ENCODE measurements around the gene OVOL1. TPM values are rescaled to one million over a fixed set of nuclear protein-coding genes. Genes with fewer than 3 reads are reported as not detected.

Gene OVOL1
- total RNA-seq, 1 experiment from 2014 or later: 17.1 TPM

GRCh38 chr11:65802841-65803240 is 16.0 kb downstream of the OVOL1 start:
- Histone ChIP-seq H3K79me2 (ENCODE audit: low read length) (no peaks in the 10 kb centered on the region), H3K4me3 (ENCODE audit: low read length) (no peak overlapping the region), H3K9ac (ENCODE audit: low read length) (no peak overlapping the region), H3K4me1 (ENCODE audit: insufficient read depth, low read length) (no peaks in the 10 kb centered on the region), H3K4me2 (ENCODE audit: low read length) (no peak overlapping the region), H3K9me3 (ENCODE audit: low read length) (no peaks in the 10 kb centered on the region), H3K36me3 (ENCODE audit: low read depth, low read length) (no peaks in the 10 kb centered on the region), H3K9me2 (replicated peaks; ENCODE audit: low read length) (no peaks in the 10 kb centered on the region), H3F3A (ENCODE audit: low read length, unreplicated experiment) (no peaks in the 10 kb centered on the region), H4K20me1 (ENCODE audit: low read length) (no peaks in the 10 kb centered on the region), H3K27ac (ENCODE audit: low read length) (no peak overlapping the region), H3K27me3 (ENCODE audit: low read length) (no peaks in the 10 kb centered on the region), H2AFZ (ENCODE audit: low read length) (no peak overlapping the region)
- ATAC-seq (no peak), DNase-seq (no peak)
- no peak for TF ChIP-seq EZH2 (IDR thresholded peaks at IDR 0.05; ENCODE audit: low read length, unreplicated experiment)
- no peak for TF ChIP-seq CTCF (conservative IDR thresholded peaks at IDR 0.05; ENCODE audit: low read depth, low read length)
- TF ChIP-seq EZH2phosphoT487 (IDR thresholded peaks at IDR 0.05; ENCODE audit: borderline replicate concordance, low read length): no peak
- BruUV-seq (replicated peaks): no TSS peak
- intact Hi-C loops (cut with micrococcal nuclease): no loop called here
- ChIA-PET CTCF (no interaction called here), POLR2A (ENCODE audit: unreplicated experiment) (no interaction called here)

- no peak for TF ChIP-seq EZH2phosphoT487 (IDR thresholded peaks at IDR 0.05; ENCODE audit: borderline replicate concordance, low read length)
- no peak for TF ChIP-seq EZH2 (IDR thresholded peaks at IDR 0.05; ENCODE audit: low read length, unreplicated experiment)
- no peak for TF ChIP-seq CTCF (conservative IDR thresholded peaks at IDR 0.05; ENCODE audit: low read depth, low read length)
- Histone ChIP-seq H3K9me3 (ENCODE audit: low read length) (no peaks in the 10 kb centered on the region), H4K20me1 (ENCODE audit: low read length) (no peaks in the 10 kb centered on the region), H3K4me3 (ENCODE audit: low read length) (no peak overlapping the region), H3K4me2 (ENCODE audit: low read length) (no peak overlapping the region), H3K9me2 (replicated peaks; ENCODE audit: low read length) (no peaks in the 10 kb centered on the region), H3F3A (ENCODE audit: low read length, unreplicated experiment) (no peaks in the 10 kb centered on the region), H3K9ac (ENCODE audit: low read length) (no peak overlapping the region), H3K36me3 (ENCODE audit: low read depth, low read length) (no peaks in the 10 kb centered on the region), H3K27ac (ENCODE audit: low read length) (no peak overlapping the region), H3K79me2 (ENCODE audit: low read length) (no peaks in the 10 kb centered on the region), H3K27me3 (ENCODE audit: low read length) (no peaks in the 10 kb centered on the region), H3K4me1 (ENCODE audit: insufficient read depth, low read length) (no peaks in the 10 kb centered on the region), H2AFZ (ENCODE audit: low read length) (no peak overlapping the region)
- BruUV-seq (replicated peaks): no TSS peak
- ChIA-PET POLR2A (ENCODE audit: unreplicated experiment) (no interaction called here), CTCF (no interaction called here)
- DNase-seq (no peak), ATAC-seq (no peak; the same call in 1 of the 2 replicates)
- intact Hi-C loops (cut with micrococcal nuclease): no loop called here
Observed at GRCh38 chr11:65803797-65804492, 17.1 kb downstream of the OVOL1 start.

- BruUV-seq (replicated peaks): no TSS peak
Observed at GRCh38 chr11:65806979-65807378, 20.1 kb downstream of the OVOL1 start.

More at GRCh38 chr11:65806979-65807378, 20.1 kb downstream of the OVOL1 start:
- intact Hi-C loops (cut with micrococcal nuclease): no loop called here
- H3K4me2 ChIP-seq (ENCODE audit: low read length): no peak overlapping the region
- TF ChIP-seq EZH2phosphoT487 (IDR thresholded peaks at IDR 0.05; ENCODE audit: borderline replicate concordance, low read length) (no peak), EZH2 (IDR thresholded peaks at IDR 0.05; ENCODE audit: low read length, unreplicated experiment) (no peak), CTCF (conservative IDR thresholded peaks at IDR 0.05; ENCODE audit: low read depth, low read length) (no peak)
- H3K4me3 ChIP-seq (ENCODE audit: low read length): no peak overlapping the region
- H3K4me1 ChIP-seq (ENCODE audit: insufficient read depth, low read length): no peaks in the 10 kb centered on the region
- H2AFZ ChIP-seq (ENCODE audit: low read length): no peak overlapping the region
- no peaks in the 10 kb centered on the region for H3K9me2 ChIP-seq (replicated peaks; ENCODE audit: low read length)
- POLR2A ChIA-PET (ENCODE audit: unreplicated experiment): no interaction called here
- DNase-seq (no peak), ATAC-seq (no peak)
- CTCF ChIA-PET: no interaction called here
- H3K27me3 ChIP-seq (ENCODE audit: low read length): no peaks in the 10 kb centered on the region
- H3K27ac ChIP-seq (ENCODE audit: low read length): no peak overlapping the region
- no peaks in the 10 kb centered on the region for H3K9me3 ChIP-seq (ENCODE audit: low read length)
- no peaks in the 10 kb centered on the region for H4K20me1 ChIP-seq (ENCODE audit: low read length)
- H3K36me3 ChIP-seq (ENCODE audit: low read depth, low read length): no peaks in the 10 kb centered on the region
- H3K9ac ChIP-seq (ENCODE audit: low read length): no peak overlapping the region
- H3F3A ChIP-seq (ENCODE audit: low read length, unreplicated experiment): no peaks in the 10 kb centered on the region
- no peaks in the 10 kb centered on the region for H3K79me2 ChIP-seq (ENCODE audit: low read length)

All from PC-3 (cell line).